Peyer's patch (tissue), 4 donors: ENCODE data around the gene EGLN2. TPM values are rescaled to one million over a fixed set of nuclear protein-coding genes. Genes with fewer than 3 reads are reported as not detected.
A peak's percentile ranks its signal among the peaks of the same experiment; 100 is the strongest.
"Not testable (repeated sequence)": the region's sequence is repeated elsewhere in the genome, so short reads cannot be mapped to it uniquely, and the experiment has no call there.

ENCODE experiments used
- DNase-seq, 3 donors: peaks; one replicate each; pipeline ENCODE4 v3.0.0-alpha.2; 2017 to 2019
- H3K27ac ChIP-seq, 4 donors: fragments of 200-600 bp; sonication (generic); one replicate each; pipeline ENCODE4 v1.5.1; 2016 to 2019
- H3K27me3 ChIP-seq, 2 donors: fragments of 200-600 bp; sonication (generic); one replicate each; pipeline ENCODE4 v1.5.1; 2019
- H3K36me3 ChIP-seq, 3 donors: fragments of 200-600 bp; sonication (generic); one replicate each; pipeline ENCODE4 v1.5.1; 2016 to 2019
- H3K4me1 ChIP-seq, 4 donors: fragments of 200-600 bp; sonication (generic); one replicate each; pipeline ENCODE4 v1.5.1; 2016 to 2019
- H3K4me3 ChIP-seq, 4 donors: fragments of 200-600 bp; sonication (generic); 1 replicate in 3 of 4; 2 replicates in 1 of 4; pipeline ENCODE4 v1.5.1; 2016 to 2019; ENCODE audit warnings: mild to moderate bottlenecking in 1 of 4
- H3K9me3 ChIP-seq, 4 donors: fragments of 200-600 bp; sonication (generic); one replicate each; pipeline ENCODE4 v1.5.1; 2016 to 2019; ENCODE audit warnings: mild to moderate bottlenecking in 1 of 4
- POLR2A ChIP-seq, 2 donors: fragments of 450-650 bp; IDR thresholded peaks; one replicate each; pipeline ENCODE4 v1.5.1; 2017; ENCODE audit warnings: antibody characterized with exemption in 2 of 2, mild to moderate bottlenecking in 2 of 2, moderate library complexity in 2 of 2
- total RNA-seq, 4 donors: library from RNA; depleted of rRNA; stranded (reverse); fragments of >200 nt; gene quantifications; one replicate each; pipeline ENCODE4 v1.1.0, GENCODE V29; 2016
- TF ChIP-seq, protein P1 (sequence below), 6 experiments: fragments of 450-650 bp in 4 of 6; fragments of 200-600 bp in 2 of 6; sonication (generic) in 1 of 6; IDR thresholded peaks; one replicate each; pipeline ENCODE4 v1.5.1; 2017 to 2019; ENCODE audit warnings: antibody characterized with exemption in 6 of 6, mild to moderate bottlenecking in 3 of 6, moderate library complexity in 1 of 6

EGLN2 gene
- total RNA-seq, 4 donors from 2014 or later = 75.8 to 96.6 (median 88.1) TPM

DNA sequence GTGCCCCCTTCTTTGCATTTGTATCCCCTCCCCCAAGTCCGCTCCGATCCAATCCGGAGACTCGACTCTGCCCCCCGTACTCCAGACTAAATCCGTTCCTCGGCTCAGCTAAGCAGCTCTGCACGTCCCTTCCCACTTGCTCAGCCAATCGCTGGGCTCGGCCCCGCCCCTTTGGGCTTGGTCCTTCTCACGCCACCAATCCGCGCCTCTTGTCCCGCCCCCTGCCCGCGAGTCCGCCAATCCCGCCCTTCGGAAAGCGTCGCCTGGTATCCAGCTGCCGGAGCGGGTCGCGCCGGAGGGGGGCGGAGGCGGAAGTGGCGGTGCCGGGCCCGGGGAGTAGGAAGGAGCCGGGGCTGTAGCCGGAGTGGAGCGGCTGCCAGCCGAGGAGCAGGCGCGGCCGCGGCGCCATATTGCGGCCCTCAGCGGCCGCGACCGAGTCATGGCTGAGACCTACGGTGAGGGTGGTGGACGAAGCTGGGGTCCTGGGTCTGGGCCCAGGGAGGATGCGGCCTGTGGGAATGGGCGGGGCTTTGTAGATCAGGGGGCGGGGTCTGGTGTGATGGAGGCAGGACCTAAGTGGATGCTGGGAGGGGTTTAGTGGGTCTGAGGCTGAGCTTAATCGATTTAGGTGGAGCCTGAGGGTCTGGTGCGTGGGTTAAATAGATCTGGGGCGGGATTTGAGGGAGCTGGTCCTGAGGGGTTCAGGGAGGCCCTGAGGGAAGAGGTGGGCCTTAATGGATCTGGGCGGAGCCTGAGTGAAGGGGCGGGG is 20.9 kb upstream of the EGLN2 start, which contains the start of gene RAB4B:
TSS of gene RAB4B (plus strand) at position 311 of the 769 bp plus-strand sequence. CDS start at position 440, 129 bp downstream.
- peak within 1 kb of the TSS; percentile 93 to 99 (median 98) for H3K27ac ChIP-seq
- no peaks in the 10 kb centered on the region for H3K9me3 ChIP-seq
- peaks cover 0 to 15% (median 2%) of the 10 kb centered on the region in 4 donors for H3K4me1 ChIP-seq
- H3K27me3 ChIP-seq = no peaks in the 10 kb centered on the region
- H3K36me3 ChIP-seq = peaks cover 0 to 5% (median 0%) of the 10 kb centered on the region in 3 donors
- peak; percentile 82 to 91 for TF ChIP-seq POLR2A (IDR thresholded peaks at IDR 0.05)
- TF ChIP-seq, protein P1, sequence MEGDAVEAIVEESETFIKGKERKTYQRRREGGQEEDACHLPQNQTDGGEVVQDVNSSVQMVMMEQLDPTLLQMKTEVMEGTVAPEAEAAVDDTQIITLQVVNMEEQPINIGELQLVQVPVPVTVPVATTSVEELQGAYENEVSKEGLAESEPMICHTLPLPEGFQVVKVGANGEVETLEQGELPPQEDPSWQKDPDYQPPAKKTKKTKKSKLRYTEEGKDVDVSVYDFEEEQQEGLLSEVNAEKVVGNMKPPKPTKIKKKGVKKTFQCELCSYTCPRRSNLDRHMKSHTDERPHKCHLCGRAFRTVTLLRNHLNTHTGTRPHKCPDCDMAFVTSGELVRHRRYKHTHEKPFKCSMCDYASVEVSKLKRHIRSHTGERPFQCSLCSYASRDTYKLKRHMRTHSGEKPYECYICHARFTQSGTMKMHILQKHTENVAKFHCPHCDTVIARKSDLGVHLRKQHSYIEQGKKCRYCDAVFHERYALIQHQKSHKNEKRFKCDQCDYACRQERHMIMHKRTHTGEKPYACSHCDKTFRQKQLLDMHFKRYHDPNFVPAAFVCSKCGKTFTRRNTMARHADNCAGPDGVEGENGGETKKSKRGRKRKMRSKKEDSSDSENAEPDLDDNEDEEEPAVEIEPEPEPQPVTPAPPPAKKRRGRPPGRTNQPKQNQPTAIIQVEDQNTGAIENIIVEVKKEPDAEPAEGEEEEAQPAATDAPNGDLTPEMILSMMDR (IDR thresholded peaks at IDR 0.05) = peak in 2 of 6 experiments; percentile 28 to 41
- H3K4me3 ChIP-seq = peak within 1 kb of the TSS; percentile 66 to 92 (median 76)
- peak; percentile 100 for DNase-seq

DNA sequence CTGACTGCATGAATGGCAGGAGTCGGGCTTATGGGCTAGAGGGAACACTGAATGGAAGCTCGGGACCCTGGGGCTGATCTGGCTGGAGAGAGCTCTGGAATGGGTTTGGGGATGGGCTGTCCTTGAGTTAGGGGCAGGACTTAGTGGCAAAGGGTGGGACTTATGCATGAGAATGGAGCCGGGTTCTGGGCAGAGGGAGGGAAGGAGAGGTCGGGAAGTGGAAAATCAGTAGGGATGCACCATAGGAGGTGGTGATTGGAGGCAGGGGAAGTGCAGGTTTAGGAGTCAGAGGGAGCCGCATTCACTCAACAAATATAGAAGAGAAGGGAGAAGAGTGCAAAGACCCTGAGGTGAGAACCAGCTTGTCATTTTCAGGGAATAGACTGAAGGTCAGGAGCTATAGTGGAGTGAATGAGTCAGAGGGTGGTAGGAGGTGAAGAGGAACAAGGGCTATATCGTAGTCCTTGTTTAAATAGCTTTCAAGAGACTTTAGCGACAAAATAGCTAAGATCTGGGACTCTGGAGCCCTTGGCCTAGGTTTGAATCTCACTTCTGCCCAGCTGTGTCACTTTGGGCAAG is 20.2 kb upstream of the EGLN2 start:
- no peak for TF ChIP-seq POLR2A (IDR thresholded peaks at IDR 0.05)
- TF ChIP-seq, protein P1 (IDR thresholded peaks at IDR 0.05) = no peak
- no peak for DNase-seq

DNA sequence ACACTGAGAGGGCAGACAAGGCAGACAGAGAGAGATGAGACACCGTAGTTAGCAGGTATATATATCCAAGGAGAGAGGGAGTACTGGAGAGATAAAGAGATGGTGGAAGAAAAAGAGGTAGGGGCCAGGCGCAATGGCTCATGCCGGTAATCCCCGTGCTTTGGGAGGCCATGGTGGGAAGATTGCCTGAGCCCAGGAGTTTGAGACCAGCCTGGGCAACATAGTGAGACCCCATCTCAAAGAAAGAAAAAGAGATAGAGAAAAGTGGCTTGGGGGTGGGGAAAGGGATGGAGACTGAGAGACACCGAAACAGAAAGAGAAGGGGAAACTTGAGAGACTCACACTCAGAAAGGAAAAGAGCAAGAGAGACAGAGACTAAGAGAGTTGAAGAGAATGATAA is 18.4 kb upstream of the EGLN2 start:
- H3K9me3 ChIP-seq = no peaks in the 10 kb centered on the region
- no peak overlapping the region for H3K4me3 ChIP-seq
- DNase-seq = no peak
- no peak overlapping the region for H3K27ac ChIP-seq
- TF ChIP-seq POLR2A (IDR thresholded peaks at IDR 0.05) = no peak
- TF ChIP-seq, protein P1 (IDR thresholded peaks at IDR 0.05) = no peak
- H3K36me3 ChIP-seq = peaks cover 0 to 14% (median 0%) of the 10 kb centered on the region in 3 donors
- peaks cover 0 to 15% (median 2%) of the 10 kb centered on the region in 4 donors for H3K4me1 ChIP-seq
- H3K27me3 ChIP-seq = no peaks in the 10 kb centered on the region

More for the DNA sequence above, 20.2 kb upstream of the EGLN2 start:
- Histone ChIP-seq H3K27ac (peak overlapping the region; percentile 93 to 99 (median 98)), H3K4me1 (peaks cover 0 to 15% (median 2%) of the 10 kb centered on the region in 4 donors), H3K4me3 (peak overlapping the region; percentile 66 to 92 (median 76)), H3K9me3 (no peaks in the 10 kb centered on the region), H3K36me3 (peaks cover 0 to 8% (median 0%) of the 10 kb centered on the region in 3 donors), H3K27me3 (no peaks in the 10 kb centered on the region)

DNA sequence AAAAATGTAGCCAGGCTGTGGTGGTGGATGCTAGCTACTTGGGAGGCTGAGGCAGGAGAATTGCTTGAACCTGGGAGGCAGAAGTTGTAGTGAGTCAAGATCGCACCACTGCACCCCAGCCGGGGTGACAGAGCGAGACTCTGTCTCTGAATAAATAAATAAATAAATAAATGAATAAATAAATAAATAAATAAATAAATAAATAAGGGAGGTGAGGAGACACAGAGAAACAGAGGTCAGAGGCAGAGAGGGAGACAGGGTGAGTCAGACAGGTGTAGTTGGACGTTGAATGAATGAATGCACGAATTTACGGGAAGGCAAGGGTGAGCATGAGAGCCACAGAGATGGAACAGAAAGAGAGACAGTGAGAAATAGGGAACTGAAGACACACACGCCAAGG is 17.9 kb upstream of the EGLN2 start:
- peaks cover 0 to 15% (median 2%) of the 10 kb centered on the region in 4 donors for H3K4me1 ChIP-seq
- TF ChIP-seq, protein P1 (IDR thresholded peaks at IDR 0.05) = no peak
- TF ChIP-seq POLR2A (IDR thresholded peaks at IDR 0.05) = no peak
- H3K4me3 ChIP-seq = no peak overlapping the region
- no peak for DNase-seq
- H3K27ac ChIP-seq = no peak overlapping the region
- peaks cover 0 to 14% (median 0%) of the 10 kb centered on the region in 3 donors for H3K36me3 ChIP-seq
- H3K27me3 ChIP-seq = no peaks in the 10 kb centered on the region
- H3K9me3 ChIP-seq = no peaks in the 10 kb centered on the region

DNA sequence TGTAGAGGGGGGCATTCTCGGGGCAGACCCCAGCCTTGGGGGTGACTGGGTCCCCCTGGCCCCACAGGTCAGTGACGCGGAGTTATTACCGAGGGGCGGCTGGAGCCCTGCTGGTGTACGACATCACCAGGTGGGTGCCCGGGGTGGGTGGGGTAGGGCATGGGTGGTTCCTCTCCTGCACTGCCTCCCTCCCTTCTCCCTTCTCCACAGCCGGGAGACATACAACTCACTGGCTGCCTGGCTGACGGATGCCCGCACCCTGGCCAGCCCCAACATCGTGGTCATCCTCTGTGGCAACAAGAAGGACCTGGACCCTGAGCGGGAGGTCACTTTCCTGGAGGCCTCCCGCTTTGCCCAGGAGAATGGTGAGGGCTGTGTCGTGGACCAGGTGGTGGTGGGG is 15.3 kb upstream of the EGLN2 start:
- Histone ChIP-seq H3K27ac (no peak overlapping the region), H3K27me3 (no peaks in the 10 kb centered on the region), H3K4me3 (no peak overlapping the region), H3K4me1 (peaks cover 0 to 7% (median 0%) of the 10 kb centered on the region in 4 donors), H3K36me3 (peaks cover 0 to 22% (median 0%) of the 10 kb centered on the region in 3 donors), H3K9me3 (no peaks in the 10 kb centered on the region)
- TF ChIP-seq, protein P1 (IDR thresholded peaks at IDR 0.05) = no peak
- no peak for TF ChIP-seq POLR2A (IDR thresholded peaks at IDR 0.05)
- DNase-seq = no peak

DNA sequence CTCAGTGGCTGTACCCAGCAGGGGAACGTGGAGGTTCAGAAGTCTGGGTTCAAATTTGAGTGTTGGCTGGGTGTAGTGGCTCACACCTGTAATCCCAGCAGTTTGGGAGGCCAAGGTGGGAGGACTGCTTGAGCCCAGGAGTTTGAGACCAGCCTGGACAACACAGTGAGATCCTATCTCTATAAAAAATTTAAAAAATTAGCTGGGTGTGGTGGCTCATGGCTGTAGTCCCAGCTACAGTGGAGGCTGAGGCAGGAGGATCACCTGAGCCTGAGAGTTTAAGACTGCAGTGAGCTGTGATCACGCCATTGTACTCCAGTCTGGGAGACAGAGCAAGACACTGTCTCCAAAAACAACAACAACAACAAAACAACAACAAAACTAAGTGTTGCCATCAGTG is 14.8 kb upstream of the EGLN2 start:
- not testable (repeated sequence) for DNase-seq, H3K4me1 ChIP-seq, H3K9me3 ChIP-seq, H3K4me3 ChIP-seq, H3K27me3 ChIP-seq, H3K27ac ChIP-seq
- peaks cover 0 to 26% (median 0%) of the 10 kb centered on the region in 3 donors for H3K36me3 ChIP-seq
